Fibroblast of pulmonary artery (primary cell): ENCODE data around the gene AUTS2.

Experiments
- DNase-seq: peaks from one replicate; pipeline ENCODE4 v3.0.0-alpha.2; 2010; ENCODE audit warnings: low read depth
- H3K4me3 ChIP-seq: replicated peaks from 2 replicates; pipeline ENCODE4 v1.5.1; 2011; ENCODE audit warnings: low read depth, mild to moderate bottlenecking, control low read depth, low read length, moderate library complexity
- CTCF ChIP-seq: IDR thresholded peaks from 2 replicates; pipeline ENCODE4 v1.5.1; 2011; ENCODE audit warnings: mild to moderate bottlenecking, control low read depth, low read length, inconsistent platforms; ENCODE audit errors: missing control alignments

AUTS2 gene

GRCh38 chr7:70696201-70696754 is 1098.0 kb downstream of the AUTS2 start:
- peak overlapping the region; percentile 73 for H3K4me3 ChIP-seq
- no peak for TF ChIP-seq CTCF

GRCh38 chr7:70698219-70698832 is 1100.1 kb downstream of the AUTS2 start:
- peak; percentile 76 for DNase-seq

More at GRCh38 chr7:70696201-70696754, 1098.0 kb downstream of the AUTS2 start:
- DNase-seq, result no peak

GRCh38 chr7:70699271-70699670 is 1101.0 kb downstream of the AUTS2 start:
- no peak for TF ChIP-seq CTCF
- no peak for DNase-seq
- no peak overlapping the region for H3K4me3 ChIP-seq

More at GRCh38 chr7:70698219-70698832, 1100.1 kb downstream of the AUTS2 start:
- peak; percentile 90 for TF ChIP-seq CTCF
- H3K4me3 ChIP-seq, result no peak overlapping the region

GRCh38 chr7:70700055-70700940 is 1102.0 kb downstream of the AUTS2 start:
- no peak for DNase-seq
- no peak for TF ChIP-seq CTCF
- no peak overlapping the region for H3K4me3 ChIP-seq

- no peak overlapping the region for H3K4me3 ChIP-seq
- DNase-seq, result no peak
- no peak for TF ChIP-seq CTCF
Observed at GRCh38 chr7:70700941-70701425, 1102.7 kb downstream of the AUTS2 start.

DNA sequence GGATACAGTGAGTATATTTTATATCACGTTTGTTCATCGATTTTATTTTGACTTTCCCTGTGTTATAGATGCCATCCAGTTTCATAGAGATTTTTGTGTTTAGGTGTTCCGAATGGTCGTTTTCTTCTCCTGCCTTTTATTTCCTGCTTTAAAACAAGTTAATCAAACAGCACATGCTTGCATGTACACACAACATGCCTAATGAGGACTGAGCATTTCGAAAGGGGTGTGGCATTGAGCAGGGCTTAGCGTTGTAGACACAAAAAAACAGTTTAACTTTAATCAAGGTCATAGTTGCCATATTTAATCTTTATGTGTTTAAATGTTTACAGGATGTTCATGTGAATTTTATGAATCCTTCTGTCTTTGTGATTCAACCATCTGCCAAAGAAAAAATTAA is 1103.2 kb downstream of the AUTS2 start:
- DNase-seq, result no peak
- no peak for TF ChIP-seq CTCF
- H3K4me3 ChIP-seq, result no peak overlapping the region
